IMR-90 (cell line): Measurements from ENCODE around the gene ADAMTS12. TPM values are rescaled to one million over a fixed set of nuclear protein-coding genes. Genes with fewer than 3 reads are reported as not detected.

ENCODE experiments used
- ATAC-seq: fragments of 200-7000 bp; cut with Tn5 transposase; 2 replicates; pipeline ENCODE4 v1.9.1; 2020; ENCODE audit warnings: low read depth, mild to moderate bottlenecking, moderate library complexity
- BruUV-seq: library from RNA; stranded (reverse); fragments of 400-500 nt; replicated peaks from 2 replicates; lab custom pipeline; 2021; lab: Mats Ljungman, UMichigan
- CTCF ChIA-PET: fragments of 300-600 bp; formaldehyde crosslinking; extraction: SDS; loops from one replicate; lab custom pipeline; 2021; ENCODE audit warnings: antibody characterized with exemption; lab: Yijun Ruan, JAX
- POLR2A ChIA-PET: fragments of 300-600 bp; sonication (Branson Sonifier 250); formaldehyde crosslinking; loops from one replicate; lab custom pipeline; 2022; ENCODE audit warnings: antibody characterized with exemption; ENCODE audit not compliant: unreplicated experiment; lab: Charles Lee
- DNase-seq: peaks from one replicate; pipeline ENCODE4 v3.0.0; 2013
- H2AFZ ChIP-seq: replicated peaks from 2 replicates; pipeline ENCODE3; 2013; ENCODE audit warnings: low read length, mild to moderate bottlenecking; ENCODE audit not compliant: poor library complexity
- H2AK5ac ChIP-seq: 2 replicates; pipeline ENCODE4 v1.6.1; 2013; ENCODE audit warnings: low read depth, low read length, inconsistent platforms
- H2AK9ac ChIP-seq: replicated peaks from 2 replicates; pipeline ENCODE3; 2013; ENCODE audit warnings: mild to moderate bottlenecking, low read depth, low read length, moderate library complexity; ENCODE audit not compliant: poor library complexity
- H2BK120ac ChIP-seq: 2 replicates; pipeline ENCODE4 v1.6.1; 2013; ENCODE audit warnings: low read depth, low read length, inconsistent platforms
- H2BK15ac ChIP-seq: 3 replicates; pipeline ENCODE4 v1.6.1; 2013; ENCODE audit warnings: low read depth, low read length, inconsistent platforms
- H2BK20ac ChIP-seq: 2 replicates; pipeline ENCODE4 v1.6.1; 2013; ENCODE audit warnings: low read depth, mild to moderate bottlenecking, inconsistent platforms, low read length, moderate library complexity
- H2BK5ac ChIP-seq: 2 replicates; pipeline ENCODE4 v1.6.1; 2013; ENCODE audit warnings: mild to moderate bottlenecking, low read depth, low read length, inconsistent platforms; ENCODE audit not compliant: poor library complexity, severe bottlenecking
- H3K14ac ChIP-seq: replicated peaks from 2 replicates; pipeline ENCODE4 v1.6.1; 2013; ENCODE audit warnings: low read depth, low read length, inconsistent platforms
- H3K18ac ChIP-seq: 2 replicates; pipeline ENCODE4 v1.6.1; 2013; ENCODE audit warnings: low read depth, low read length, control low read depth
- H3K23ac ChIP-seq: 2 replicates; pipeline ENCODE4 v1.6.1; 2013; ENCODE audit warnings: low read depth, low read length, inconsistent platforms
- H3K27ac ChIP-seq: 2 replicates; pipeline ENCODE4 v1.5.1; 2013; ENCODE audit warnings: mild to moderate bottlenecking, control low read depth, low read length; ENCODE audit not compliant: insufficient read depth
- H3K27me3 ChIP-seq: 2 replicates; pipeline ENCODE4 v1.6.1; 2013; ENCODE audit warnings: low read length; ENCODE audit not compliant: control insufficient read depth, insufficient read depth
- H3K36me3 ChIP-seq: 2 replicates; pipeline ENCODE4 v1.6.1; 2013; ENCODE audit warnings: low read length, mixed read lengths; ENCODE audit not compliant: control insufficient read depth, insufficient read depth
- H3K4ac ChIP-seq: 2 replicates; pipeline ENCODE4 v1.6.1; 2013; ENCODE audit warnings: low read depth, low read length, inconsistent platforms
- H3K4me1 ChIP-seq: 2 replicates; pipeline ENCODE4 v1.6.1; 2013; ENCODE audit warnings: low read length, mixed read lengths; ENCODE audit not compliant: control insufficient read depth, insufficient read depth
- H3K4me2 ChIP-seq: 2 replicates; pipeline ENCODE4 v1.6.1; 2013; ENCODE audit warnings: low read depth, mild to moderate bottlenecking, control low read depth, low read length, moderate library complexity
- H3K4me3 ChIP-seq: 2 replicates; pipeline ENCODE4 v1.5.1; 2013; ENCODE audit warnings: low read depth, mild to moderate bottlenecking, control low read depth, low read length, moderate library complexity; ENCODE audit not compliant: insufficient read depth
- H3K56ac ChIP-seq: 2 replicates; pipeline ENCODE4 v1.6.1; 2013; ENCODE audit warnings: low read length, inconsistent platforms; ENCODE audit not compliant: insufficient read depth; ENCODE audit errors: extremely low read depth
- H3K79me1 ChIP-seq, 2 experiments: 2 replicates each; pipeline ENCODE4 v1.6.1; 2013; ENCODE audit warnings: low read length in 2 of 2, inconsistent platforms in 1 of 2, low read depth in 1 of 2
- H3K9ac ChIP-seq: 2 replicates; pipeline ENCODE4 v1.6.1; 2013; ENCODE audit warnings: low read depth, low read length, control low read depth
- H3K9me1 ChIP-seq: 2 replicates; pipeline ENCODE4 v1.6.1; 2013; ENCODE audit warnings: low read length, inconsistent platforms; ENCODE audit not compliant: insufficient read depth
- H3K9me3 ChIP-seq: 2 replicates; pipeline ENCODE4 v1.6.1; 2013; ENCODE audit warnings: low read length; ENCODE audit not compliant: control insufficient read depth, insufficient read depth
- H4K20me1 ChIP-seq: 2 replicates; pipeline ENCODE4 v1.6.1; 2013; ENCODE audit warnings: low read length, inconsistent platforms; ENCODE audit not compliant: insufficient read depth
- H4K5ac ChIP-seq: 2 replicates; pipeline ENCODE4 v1.6.1; 2013; ENCODE audit warnings: mild to moderate bottlenecking, low read depth, low read length, control low read depth
- H4K8ac ChIP-seq, 2 experiments: 2 replicates each; pipeline ENCODE4 v1.6.1; 2013; ENCODE audit warnings: low read depth in 2 of 2, low read length in 2 of 2, control low read depth in 1 of 2, inconsistent platforms in 1 of 2
- H4K91ac ChIP-seq: 2 replicates; pipeline ENCODE4 v1.6.1; 2013; ENCODE audit warnings: low read depth, low read length, inconsistent platforms; ENCODE audit not compliant: insufficient read depth
- CEBPB ChIP-seq: IDR thresholded peaks from 2 replicates; pipeline ENCODE4 v1.6.1; 2012; ENCODE audit warnings: low read depth, low read length, improper control_type of control experiment
- CHD1 ChIP-seq: IDR thresholded peaks from 2 replicates; pipeline ENCODE4 v1.6.1; 2012; ENCODE audit warnings: low read depth, low read length, improper control_type of control experiment
- NFE2L2 ChIP-seq: fragments of 150-350 bp; IDR thresholded peaks from 2 replicates; pipeline ENCODE4 v1.6.1; 2016; ENCODE audit warnings: low read depth, mild to moderate bottlenecking, low read length
- POLR2A ChIP-seq: IDR thresholded peaks from 2 replicates; pipeline ENCODE4 v1.6.1; 2012; ENCODE audit warnings: mild to moderate bottlenecking, low read depth, low read length
- RAD21 ChIP-seq: IDR thresholded peaks from 2 replicates; pipeline ENCODE4 v1.6.1; 2012; ENCODE audit warnings: low read length, improper control_type of control experiment
- RFX5 ChIP-seq: IDR thresholded peaks from 2 replicates; pipeline ENCODE4 v1.8.0; 2012; ENCODE audit warnings: low read depth, mild to moderate bottlenecking, low read length, moderate library complexity
- WGBS, 2 experiments: methylation state at CpG; one replicate each; pipeline versions ENCODE4 v1.1.5 to v1.1.7; 2013; ENCODE audit warnings: missing lambda C conversion rate in 2 of 2; ENCODE audit not compliant: insufficient read length in 1 of 2; ENCODE audit errors: extremely low coverage in 2 of 2; 5-methylcytosine and 5-hydroxymethylcytosine counted together
- dilution Hi-C: fragments of 300-500 bp; cut with HindIII; formaldehyde crosslinking; loops from one replicate; pipeline ENCODE4 v1.14.3; 2018; ENCODE audit warnings: low sequenced_read_pairs; ENCODE audit not compliant: unreplicated experiment
- in situ Hi-C: fragments of 300-500 bp; cut with MboI; formaldehyde crosslinking; loops from 3 replicates; pipeline ENCODE4 v1.14.3; 2019; ENCODE audit warnings: low sequenced_read_pairs, inconsistent platforms, mixed read lengths
- intact Hi-C: fragments of 100-400 bp; cut with micrococcal nuclease; formaldehyde crosslinking; loops from 2 replicates; pipeline ENCODE4 v1.10.0; 2022
- polyA plus RNA-seq, 3 experiments: library from polyadenylated mRNA; depleted of rRNA; stranded (reverse); fragments of >200 nt; gene quantifications; 2 replicates each; pipeline ENCODE4 v1.2.3, GENCODE V29; 2012; ENCODE audit warnings: low replicate concordance in 1 of 3
- total RNA-seq: library from RNA; depleted of rRNA; stranded (reverse); fragments of >200 nt; gene quantifications from 2 replicates; pipeline ENCODE4 v1.2.3, GENCODE V29; 2012
- TF ChIP-seq, protein P1 (sequence below): fragments of 150-350 bp; IDR thresholded peaks from 2 replicates; pipeline ENCODE4 v1.6.1; 2016; ENCODE audit warnings: low read depth, mild to moderate bottlenecking, low read length, moderate library complexity, borderline replicate concordance
- TF ChIP-seq, protein P2 (sequence below): fragments of 150-350 bp; IDR thresholded peaks from 2 replicates; pipeline ENCODE4 v1.6.1; 2017; ENCODE audit warnings: mild to moderate bottlenecking, antibody characterized with exemption, low read length, low read depth

Gene ADAMTS12
- total and polyA plus RNA-seq, 2 of the 4 experiments (the other 2 are of a cell fraction): 27.3 to 51.3 TPM

DNA sequence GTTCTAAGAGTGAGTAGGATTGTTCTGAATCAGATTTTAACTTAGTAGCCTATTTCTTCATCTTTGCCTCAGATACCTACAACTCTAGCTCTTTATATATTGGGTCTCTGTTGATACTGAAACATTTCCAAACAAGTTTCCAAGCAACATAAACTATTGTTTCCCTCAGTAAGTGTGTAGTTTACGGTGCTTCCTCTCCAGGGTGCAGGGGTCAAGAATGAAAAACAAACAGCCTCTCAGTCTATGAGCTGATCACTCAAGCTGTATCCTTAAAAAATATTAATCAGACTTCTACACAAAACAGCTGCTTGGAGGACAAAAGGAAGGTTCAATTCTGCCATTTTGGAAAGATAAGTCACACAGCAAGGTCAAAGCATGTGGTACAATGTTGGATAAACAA lies 75.0 kb downstream of the ADAMTS12 start:
- no peak overlapping the region for H4K5ac ChIP-seq
- no peak overlapping the region; the same call in 1 of the 2 replicates for H3K4me2 ChIP-seq
- peak overlapping the region; percentile 37; the same call in 1 of the 2 replicates for H3K23ac ChIP-seq
- peaks cover 0 to 30% of the 10 kb centered on the region in 2 experiments; a peak in 2 of 4 replicates for H3K79me1 ChIP-seq
- H2AK5ac ChIP-seq: peak overlapping the region; percentile 87; the same call in 1 of the 2 replicates
- BruUV-seq: no TSS peak
- H3K4ac ChIP-seq: peak overlapping the region; percentile 80; the same call in 1 of the 2 replicates
- no peak overlapping the region for H3K18ac ChIP-seq
- DNase-seq: peak; percentile 75
- peaks cover 2% of the 10 kb centered on the region; the same call in 1 of the 2 replicates for H3K9me3 ChIP-seq
- no peak overlapping the region for H3K4me3 ChIP-seq
- H2BK120ac ChIP-seq: peak overlapping the region; percentile 81; the same call in 1 of the 2 replicates
- ATAC-seq: peak; percentile 85
- H4K20me1 ChIP-seq: no peaks in the 10 kb centered on the region
- intact Hi-C loops (no loop called here), dilution Hi-C loops (no loop called here), in situ Hi-C loops (no loop called here)
- peak overlapping the region; percentile 52; the same call in 1 of the 2 replicates for H2BK20ac ChIP-seq
- peaks cover 2% of the 10 kb centered on the region for H3K4me1 ChIP-seq
- H2BK15ac ChIP-seq: no peak overlapping the region
- CTCF ChIA-PET: interaction anchor here (0.6 to 0.7 kb wide), 2 partner anchors 89 to 221 kb away, joined by 3 to 4 read pairs; no protein-coding TSS in a partner anchor
- no peak overlapping the region for H2AK9ac ChIP-seq
- H3K56ac ChIP-seq: no peak overlapping the region
- peaks cover 4% of the 10 kb centered on the region; the same call in 1 of the 2 replicates for H3K9me1 ChIP-seq
- H4K8ac ChIP-seq: no peak overlapping the region; a peak in 1 of 4 replicates
- WGBS, 2 experiments: no CpG with 5 or more reads among the region's 1 CpG
- POLR2A ChIA-PET: no interaction called here
- no peaks in the 10 kb centered on the region for H3K36me3 ChIP-seq
- H2BK5ac ChIP-seq: peak overlapping the region; percentile 47
- TF ChIP-seq CHD1 (no peak), POLR2A (no peak), RAD21 (no peak), NFE2L2 (no peak), RFX5 (no peak), CEBPB (peak; percentile 11; the same call in 1 of the 2 replicates)
- TF ChIP-seq, protein P1, sequence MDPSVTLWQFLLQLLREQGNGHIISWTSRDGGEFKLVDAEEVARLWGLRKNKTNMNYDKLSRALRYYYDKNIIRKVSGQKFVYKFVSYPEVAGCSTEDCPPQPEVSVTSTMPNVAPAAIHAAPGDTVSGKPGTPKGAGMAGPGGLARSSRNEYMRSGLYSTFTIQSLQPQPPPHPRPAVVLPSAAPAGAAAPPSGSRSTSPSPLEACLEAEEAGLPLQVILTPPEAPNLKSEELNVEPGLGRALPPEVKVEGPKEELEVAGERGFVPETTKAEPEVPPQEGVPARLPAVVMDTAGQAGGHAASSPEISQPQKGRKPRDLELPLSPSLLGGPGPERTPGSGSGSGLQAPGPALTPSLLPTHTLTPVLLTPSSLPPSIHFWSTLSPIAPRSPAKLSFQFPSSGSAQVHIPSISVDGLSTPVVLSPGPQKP: no peak
- TF ChIP-seq, protein P2, sequence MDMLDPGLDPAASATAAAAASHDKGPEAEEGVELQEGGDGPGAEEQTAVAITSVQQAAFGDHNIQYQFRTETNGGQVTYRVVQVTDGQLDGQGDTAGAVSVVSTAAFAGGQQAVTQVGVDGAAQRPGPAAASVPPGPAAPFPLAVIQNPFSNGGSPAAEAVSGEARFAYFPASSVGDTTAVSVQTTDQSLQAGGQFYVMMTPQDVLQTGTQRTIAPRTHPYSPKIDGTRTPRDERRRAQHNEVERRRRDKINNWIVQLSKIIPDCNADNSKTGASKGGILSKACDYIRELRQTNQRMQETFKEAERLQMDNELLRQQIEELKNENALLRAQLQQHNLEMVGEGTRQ: no peak
- H2AFZ ChIP-seq: no peak overlapping the region
- no peak overlapping the region for H3K9ac ChIP-seq
- H3K14ac ChIP-seq: peak overlapping the region; percentile 85
- H3K27ac ChIP-seq: no peak overlapping the region
- no peaks in the 10 kb centered on the region for H3K27me3 ChIP-seq
- no peak overlapping the region for H4K91ac ChIP-seq
